Effector CD8-positive, alpha-beta T cell (primary cell): ENCODE measurements around the gene THAP3.
A peak's percentile ranks its signal among the peaks of the same experiment; 100 is the strongest.

Source experiments
- DNase-seq: peaks from one replicate; lab custom pipeline; 2025; lab: John Stamatoyannopoulos, UW

Gene THAP3

DNA sequence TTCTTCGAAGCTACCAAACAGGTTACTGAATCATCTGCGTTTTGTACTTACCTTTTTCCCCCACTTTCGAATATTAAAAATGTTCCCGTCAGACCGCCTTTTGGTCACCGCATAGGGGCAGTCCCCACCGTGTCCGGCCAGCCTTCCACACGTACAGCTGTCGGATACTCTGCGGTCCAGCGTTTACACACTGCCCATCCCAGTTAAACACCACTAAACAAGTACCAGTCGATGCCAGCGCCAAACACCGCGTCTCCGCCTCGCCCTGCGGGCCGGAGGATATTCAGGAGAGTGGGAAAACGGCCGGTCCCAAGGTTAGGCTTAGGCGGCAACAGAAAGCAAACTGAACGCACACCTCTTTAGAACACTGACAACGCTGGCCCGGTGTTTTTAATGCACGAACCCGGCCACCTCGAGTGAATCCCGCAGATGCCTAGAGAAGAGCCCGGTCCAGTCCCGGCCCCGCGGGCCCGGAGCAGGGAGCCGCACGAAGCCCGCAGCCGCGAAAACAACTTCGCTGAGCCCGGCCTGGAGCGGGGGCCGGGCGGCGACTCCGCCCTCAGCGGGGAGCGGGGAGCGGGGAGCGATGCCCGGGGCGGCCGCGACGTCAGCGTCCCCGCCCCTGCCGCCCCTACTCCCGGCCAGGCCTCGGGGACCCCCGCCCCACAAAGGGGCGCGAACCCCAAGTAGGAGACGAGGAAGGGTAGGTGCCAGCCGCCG lies 11.9 kb upstream of the THAP3 start:
- DNase-seq, result no peak

DNA sequence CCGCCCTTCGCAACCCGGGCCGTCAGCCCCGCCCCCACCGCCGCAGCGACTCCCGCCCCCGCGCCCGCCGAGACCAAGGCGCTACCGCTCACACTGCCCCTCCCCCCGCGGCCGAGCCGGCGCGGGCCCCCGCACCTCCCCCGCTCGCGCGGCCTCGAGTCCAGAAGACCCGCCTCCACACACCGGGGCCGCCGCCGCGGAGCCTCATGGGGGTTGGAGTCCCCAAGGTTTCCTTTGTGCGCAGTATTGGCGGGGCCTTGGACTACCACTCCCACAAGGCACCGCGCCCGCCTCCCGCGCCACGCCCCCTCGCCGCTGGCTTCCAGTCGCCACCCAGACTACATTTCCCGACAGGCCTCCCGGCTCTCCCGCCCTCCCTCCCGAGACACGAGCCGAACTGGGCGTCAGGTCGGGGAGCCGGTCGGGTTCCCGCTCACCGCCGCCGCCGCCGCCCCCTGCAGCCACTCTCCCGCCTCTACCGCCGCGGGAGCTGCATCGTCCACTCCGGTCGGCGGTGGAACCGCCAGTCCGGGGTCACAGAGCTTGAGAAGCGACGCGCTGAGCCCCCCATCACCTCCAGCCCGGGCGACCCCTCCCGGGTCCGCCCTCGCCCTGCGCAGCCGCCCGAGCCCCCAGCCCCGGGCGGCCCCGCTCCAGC lies 11.2 kb upstream of the THAP3 start, which contains the start of gene PHF13:
TSS of gene PHF13 (plus strand) at position 371 of the 658 bp plus-strand sequence. CDS start 336 bp downstream, outside the sequence.
- peak; percentile 99 for DNase-seq

DNA sequence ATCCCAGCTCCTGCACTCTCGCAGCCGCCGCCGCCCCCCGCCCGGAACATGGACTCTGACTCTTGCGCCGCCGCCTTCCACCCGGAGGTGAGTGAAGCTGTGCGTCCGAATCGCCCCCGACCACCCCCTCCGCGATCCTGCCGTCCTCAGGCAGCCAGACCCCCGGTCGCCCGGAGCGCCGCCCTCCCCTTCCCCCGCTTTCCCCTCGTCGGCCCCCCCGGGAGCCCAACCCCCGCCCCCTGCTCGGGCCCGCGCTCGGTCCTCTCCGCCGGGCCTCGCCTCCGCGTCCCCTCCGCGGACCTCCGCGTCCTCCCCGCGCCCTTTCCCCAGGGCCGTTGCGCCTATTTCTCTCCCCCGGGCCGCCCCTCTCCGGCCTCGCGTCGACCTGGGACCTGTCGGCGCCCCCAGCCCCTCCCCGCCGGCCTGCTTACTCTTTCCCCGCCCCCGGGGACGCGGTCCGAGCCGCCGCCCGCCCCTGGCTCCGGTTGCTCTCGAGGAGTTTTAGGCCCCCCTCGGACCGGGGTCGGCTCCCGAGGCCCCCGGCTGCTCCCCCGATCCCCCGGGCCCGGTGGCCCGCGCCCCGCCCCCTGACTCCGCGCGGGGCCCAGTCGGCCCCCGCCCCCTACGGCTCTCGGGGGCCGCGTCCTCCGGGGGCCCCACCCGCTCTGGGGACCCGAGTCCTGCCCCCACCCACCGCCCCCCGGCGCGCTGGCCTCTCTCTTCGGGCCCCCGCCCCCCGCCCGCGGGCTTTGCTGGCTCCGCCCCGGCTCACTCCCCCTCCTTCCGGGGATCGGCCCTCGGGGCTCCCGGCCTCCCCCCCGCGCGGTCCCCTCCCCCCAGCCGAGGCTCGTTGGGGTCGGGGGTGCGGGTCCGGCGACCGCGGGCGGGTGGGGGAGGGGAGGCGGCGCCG lies 10.4 kb upstream of the THAP3 start:
- DNase-seq, result peak; percentile 51

GRCh38 chr1:6614929-6615785 lies 9.5 kb upstream of the THAP3 start:
- DNase-seq, result no peak

DNA sequence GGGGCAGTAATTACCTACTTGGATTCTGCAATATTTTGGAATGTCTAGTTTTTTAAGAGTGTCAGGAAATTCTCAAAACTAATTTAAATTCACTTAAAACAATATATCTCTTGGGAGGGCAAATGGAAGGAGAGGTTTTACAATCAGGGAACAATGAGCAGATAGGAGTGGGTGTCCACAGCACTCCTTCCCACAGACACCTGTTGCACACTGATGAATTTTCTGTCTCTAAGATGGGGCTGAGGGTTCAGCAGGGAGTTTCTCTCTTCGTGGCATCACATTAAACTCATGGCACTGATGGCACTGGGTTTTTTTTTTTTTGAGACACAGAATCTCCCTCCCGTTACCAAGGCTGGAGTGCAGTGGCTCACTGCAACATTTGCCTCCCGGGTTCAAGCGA lies 5.6 kb upstream of the THAP3 start:
- no peak for DNase-seq

GRCh38 chr1:6621429-6622391 lies 3.0 kb upstream of the THAP3 start:
- no peak for DNase-seq

DNA sequence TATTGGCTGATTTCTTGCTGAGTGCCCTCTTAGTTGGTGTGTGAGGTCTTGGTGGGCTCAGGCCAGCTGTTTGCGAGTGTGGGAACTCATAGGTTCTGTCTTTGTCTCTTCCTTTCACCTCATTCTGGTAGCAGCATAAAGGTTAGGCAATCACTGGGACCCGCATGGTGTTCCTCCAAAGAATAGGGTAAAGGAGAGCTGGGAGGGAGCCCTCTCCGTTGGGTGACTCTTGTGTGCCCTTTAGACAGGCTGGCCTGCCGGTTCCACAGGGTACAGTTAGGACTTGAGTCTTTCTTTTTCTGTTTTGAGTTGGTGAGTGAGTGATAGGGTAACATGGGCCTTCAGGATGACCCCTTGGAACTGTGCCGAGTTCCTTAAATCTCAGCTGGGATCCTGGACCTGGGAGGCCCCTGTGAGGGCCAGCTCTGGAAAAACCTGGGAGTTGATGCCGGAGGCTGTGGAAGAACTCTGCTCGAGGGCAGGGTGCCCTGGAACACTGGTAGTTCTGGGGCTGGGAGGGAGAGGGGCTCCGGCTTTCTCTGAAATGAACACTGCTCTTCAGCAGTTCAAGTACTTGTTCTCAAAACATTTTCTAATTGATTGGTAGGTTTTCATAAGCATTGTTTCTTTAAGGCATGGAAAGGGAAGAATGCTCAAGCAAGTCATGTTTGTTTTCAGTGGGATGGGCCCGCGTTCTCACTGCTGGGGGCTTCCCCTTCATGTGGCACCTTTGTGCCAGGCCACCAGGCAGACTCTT lies 2.1 kb upstream of the THAP3 start:
- DNase-seq, result no peak

GRCh38 chr1:6623269-6623965 lies 1.3 kb upstream of the THAP3 start:
- DNase-seq, result no peak

- no peak for DNase-seq
Measured at GRCh38 chr1:6625584-6626149, 999 bp downstream of the THAP3 start.

GRCh38 chr1:6627031-6627430 lies 2.4 kb downstream of the THAP3 start:
- no peak for DNase-seq

GRCh38 chr1:6627841-6628545 lies 3.3 kb downstream of the THAP3 start:
- no peak for DNase-seq

DNA sequence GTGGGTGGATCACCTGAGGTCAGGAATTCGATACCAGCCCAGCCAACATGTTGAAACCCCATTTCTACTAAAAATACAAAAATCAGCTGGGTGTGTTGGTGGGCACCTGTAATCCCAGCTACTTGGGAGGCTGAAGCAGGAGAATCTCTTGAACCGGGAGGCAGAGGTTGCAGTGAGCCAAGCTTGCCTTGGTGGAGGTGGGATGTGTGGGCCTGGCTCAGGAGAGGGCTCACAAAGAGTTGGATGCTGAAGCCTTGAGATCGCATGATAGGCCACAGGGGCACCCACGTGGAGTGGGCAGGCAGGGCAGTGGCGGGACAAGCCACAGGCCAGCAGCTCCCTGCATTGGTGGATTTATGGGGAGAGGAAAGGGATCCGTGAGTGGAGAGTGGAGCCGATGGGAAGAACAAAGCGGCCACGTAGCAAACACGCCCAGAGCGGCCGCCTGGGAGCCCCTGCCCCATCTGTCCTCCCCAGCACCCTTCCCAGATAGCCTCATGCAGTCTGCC lies 4.4 kb downstream of the THAP3 start:
- no peak for DNase-seq

DNA sequence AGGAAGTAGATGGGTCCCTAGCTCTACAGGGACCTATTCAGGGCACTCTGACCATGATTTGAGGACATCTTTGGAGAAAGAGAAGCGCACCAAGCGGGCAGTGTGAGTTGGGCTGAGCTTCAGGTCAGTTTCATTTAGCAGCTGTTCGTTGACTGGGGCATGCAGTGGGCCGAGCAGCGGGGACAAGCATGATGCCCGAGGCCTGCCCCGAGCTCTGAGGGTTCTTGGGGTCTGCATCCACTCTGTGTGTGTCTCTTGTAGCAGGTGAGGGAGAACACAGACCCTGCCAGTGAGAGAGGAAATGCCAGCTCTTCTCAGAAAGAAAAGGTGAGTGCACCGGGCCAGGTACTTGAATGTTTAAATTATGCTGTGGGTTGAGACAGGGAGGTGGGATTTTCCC lies 5.4 kb downstream of the THAP3 start:
- no peak for DNase-seq

DNA sequence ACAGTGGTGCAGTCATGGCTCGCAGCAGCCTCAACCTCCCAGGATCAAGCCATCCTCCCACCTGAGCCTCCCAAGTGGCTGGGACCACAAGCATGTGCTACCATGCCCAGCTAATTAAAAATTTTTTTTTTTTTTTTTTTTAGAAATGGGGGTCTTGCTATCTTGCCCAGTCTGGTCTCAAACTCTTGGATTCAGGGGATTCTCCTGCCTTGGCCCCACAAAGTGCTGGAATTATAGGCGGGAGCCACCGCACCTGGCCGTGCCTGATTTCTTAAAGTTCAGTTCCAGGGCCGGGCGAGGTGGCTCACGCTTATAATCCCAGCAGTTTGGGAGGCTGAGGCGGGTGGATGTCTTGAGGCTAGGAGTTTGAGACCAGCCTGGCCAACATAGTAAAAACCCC lies 6.4 kb downstream of the THAP3 start:
- no peak for DNase-seq

DNA sequence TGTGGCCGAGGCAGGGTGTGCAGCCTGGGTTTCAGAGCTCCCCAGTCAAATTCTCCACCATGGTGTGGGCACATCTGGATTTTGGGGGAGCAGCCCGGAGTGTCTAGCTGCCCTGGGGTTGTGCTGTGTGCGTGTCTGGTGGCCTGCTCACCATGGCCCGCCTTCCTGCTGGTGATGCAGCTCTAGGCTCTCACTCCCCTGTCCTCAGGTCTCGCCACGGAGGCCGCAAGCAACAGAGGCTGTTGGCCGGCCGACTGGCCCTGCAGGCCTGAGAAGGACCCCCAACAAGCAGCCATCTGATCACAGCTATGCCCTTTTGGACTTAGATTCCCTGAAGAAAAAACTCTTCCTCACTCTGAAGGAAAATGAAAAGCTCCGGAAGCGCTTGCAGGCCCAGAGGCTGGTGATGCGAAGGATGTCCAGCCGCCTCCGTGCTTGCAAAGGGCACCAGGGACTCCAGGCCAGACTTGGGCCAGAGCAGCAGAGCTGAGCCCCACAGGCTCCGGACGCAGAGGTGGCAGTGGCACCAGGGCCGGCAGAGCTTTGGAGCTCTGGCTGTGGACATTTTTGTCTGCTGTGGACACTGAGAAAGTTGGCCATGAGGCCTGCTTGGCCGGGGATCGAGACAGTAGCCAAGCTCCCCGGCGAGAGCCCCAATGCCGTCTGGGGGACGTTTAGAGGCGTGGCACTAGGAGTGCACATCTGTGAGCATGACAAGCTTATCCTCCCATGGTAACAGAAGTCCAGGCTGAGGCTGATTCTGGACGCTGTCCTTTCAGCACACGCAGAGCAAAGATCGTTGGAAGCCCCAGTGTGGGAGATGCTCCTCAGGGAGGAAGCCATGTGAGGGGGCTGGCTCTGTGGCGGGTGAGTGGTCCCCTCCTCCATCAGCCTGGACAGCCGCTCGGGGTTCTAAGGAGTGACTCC lies 8.2 kb downstream of the THAP3 start:
- DNase-seq, result no peak

DNA sequence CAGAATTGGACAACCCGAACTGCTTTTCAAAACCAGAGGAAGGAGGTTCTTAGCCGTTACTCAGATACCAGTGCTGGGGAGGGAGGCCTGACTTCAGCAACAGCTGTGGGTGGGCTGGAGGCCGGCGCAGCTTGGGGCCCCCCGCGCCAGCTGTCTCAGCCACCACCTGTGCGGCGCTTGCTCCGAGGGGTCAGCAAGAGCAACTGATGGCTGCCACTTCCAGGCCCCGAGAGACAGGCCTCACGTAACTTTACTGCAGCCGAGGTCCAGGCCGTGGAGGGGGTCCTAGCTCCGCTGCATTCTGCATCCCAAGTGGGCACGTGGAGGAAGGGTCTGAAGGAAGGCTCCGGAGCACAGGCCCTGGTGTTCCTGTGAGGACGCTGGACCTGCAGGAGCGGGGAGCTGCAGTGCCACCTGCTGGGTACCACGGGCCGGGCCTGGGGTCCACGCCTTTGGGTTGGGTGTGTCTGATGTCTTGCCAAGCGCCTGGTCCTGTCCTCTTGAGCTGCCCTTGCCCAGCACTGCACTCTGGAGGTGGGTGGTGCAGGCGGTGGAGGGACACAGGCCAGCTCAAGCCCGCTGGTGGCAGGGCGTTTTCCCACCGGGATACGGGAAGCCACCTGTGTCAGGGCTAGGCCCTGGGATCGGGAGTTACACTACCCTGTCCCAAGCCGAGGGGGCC lies 9.8 kb downstream of the THAP3 start:
- DNase-seq, result no peak
